Endothelial cell of umbilical vein (primary cell): Measurements from ENCODE around the gene NOS2.

Source experiments
- JUN ChIP-seq: IDR thresholded peaks from 2 replicates; pipeline ENCODE4 v1.6.1; 2011; ENCODE audit warnings: borderline replicate concordance, low read depth; ENCODE audit not compliant: insufficient read length, insufficient read depth
- MYC ChIP-seq: IDR thresholded peaks from one replicate; pipeline ENCODE4 v1.6.1; 2011; ENCODE audit warnings: mild to moderate bottlenecking, low read depth, low read length
- POLR2AphosphoS5 ChIP-seq: IDR thresholded peaks from 2 replicates; pipeline ENCODE4 v1.6.1; 2012; ENCODE audit warnings: low read depth, mild to moderate bottlenecking, control low read depth, low read length, moderate library complexity; ENCODE audit not compliant: insufficient read depth
- TF ChIP-seq, protein P1 (sequence below), 2 donors: IDR thresholded peaks; 1 replicate in 1 of 2; 2 replicates in 1 of 2; pipeline ENCODE4 v1.5.1; 2011; ENCODE audit warnings: low read length in 2 of 2, mild to moderate bottlenecking in 2 of 2, moderate library complexity in 2 of 2, control low read depth in 1 of 2, inconsistent platforms in 1 of 2, low read depth in 1 of 2; ENCODE audit not compliant: insufficient read depth in 1 of 2; ENCODE audit errors: extremely low read depth in 1 of 2
- TF ChIP-seq, protein P2 (sequence below): IDR thresholded peaks from 2 replicates; pipeline ENCODE4 v1.6.1; 2011; ENCODE audit not compliant: insufficient read depth, insufficient read length

DNA sequence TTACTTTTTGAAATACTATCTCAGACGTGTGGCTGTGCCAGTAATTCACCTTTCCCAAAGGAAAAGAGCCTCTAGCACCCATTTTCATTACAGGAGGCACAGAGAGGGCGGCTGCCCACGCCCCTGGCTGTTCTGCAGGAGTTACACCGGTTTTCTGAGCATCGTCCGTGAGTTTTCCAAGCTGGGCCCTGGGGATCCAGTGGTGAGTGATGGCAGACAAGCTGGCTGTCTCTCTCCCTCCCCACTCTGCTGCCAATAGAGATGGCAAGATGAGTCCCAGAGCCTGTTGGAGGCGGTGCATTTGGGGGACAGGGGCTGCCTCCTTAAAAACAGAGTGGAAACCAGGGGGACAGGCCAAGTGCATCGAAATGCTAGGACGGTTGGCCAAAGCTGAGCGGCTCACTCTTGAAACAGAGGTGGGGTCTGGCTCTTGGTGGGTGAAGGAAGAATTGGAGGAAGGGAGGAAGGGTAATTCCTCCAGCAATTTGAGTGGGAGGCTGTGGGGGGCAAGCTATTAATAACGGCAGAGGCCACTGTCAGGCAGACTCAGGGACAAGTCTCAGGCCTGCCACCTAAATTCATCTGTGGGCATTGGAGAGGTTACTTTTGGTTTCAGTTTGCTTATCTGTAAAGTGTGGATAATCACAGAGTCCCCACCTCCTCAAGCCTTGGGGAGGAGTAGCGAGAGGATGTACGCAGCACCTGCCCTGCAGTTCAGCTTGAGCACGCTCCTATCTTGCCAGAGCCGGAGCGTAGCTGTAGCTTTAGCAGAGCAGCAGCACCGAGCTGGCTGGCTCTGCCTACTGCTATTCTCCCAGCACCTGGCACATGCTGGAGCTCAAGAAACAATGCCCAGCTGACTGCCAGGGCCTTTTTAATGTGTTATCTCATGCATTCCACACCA, 7.5 kb upstream of the NOS2 start:
- TF ChIP-seq, protein P1, sequence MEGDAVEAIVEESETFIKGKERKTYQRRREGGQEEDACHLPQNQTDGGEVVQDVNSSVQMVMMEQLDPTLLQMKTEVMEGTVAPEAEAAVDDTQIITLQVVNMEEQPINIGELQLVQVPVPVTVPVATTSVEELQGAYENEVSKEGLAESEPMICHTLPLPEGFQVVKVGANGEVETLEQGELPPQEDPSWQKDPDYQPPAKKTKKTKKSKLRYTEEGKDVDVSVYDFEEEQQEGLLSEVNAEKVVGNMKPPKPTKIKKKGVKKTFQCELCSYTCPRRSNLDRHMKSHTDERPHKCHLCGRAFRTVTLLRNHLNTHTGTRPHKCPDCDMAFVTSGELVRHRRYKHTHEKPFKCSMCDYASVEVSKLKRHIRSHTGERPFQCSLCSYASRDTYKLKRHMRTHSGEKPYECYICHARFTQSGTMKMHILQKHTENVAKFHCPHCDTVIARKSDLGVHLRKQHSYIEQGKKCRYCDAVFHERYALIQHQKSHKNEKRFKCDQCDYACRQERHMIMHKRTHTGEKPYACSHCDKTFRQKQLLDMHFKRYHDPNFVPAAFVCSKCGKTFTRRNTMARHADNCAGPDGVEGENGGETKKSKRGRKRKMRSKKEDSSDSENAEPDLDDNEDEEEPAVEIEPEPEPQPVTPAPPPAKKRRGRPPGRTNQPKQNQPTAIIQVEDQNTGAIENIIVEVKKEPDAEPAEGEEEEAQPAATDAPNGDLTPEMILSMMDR (IDR thresholded peaks at IDR 0.05; ENCODE audit: extremely low read depth in 1 of 2, insufficient read depth in 1 of 2, low read depth in 1 of 2, low read length in 2 of 2): no peak
- TF ChIP-seq, protein P2, sequence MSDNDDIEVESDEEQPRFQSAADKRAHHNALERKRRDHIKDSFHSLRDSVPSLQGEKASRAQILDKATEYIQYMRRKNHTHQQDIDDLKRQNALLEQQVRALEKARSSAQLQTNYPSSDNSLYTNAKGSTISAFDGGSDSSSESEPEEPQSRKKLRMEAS: no peak
- TF ChIP-seq MYC (no peak), POLR2AphosphoS5 (no peak), JUN (no peak)
